H9 (cell line): Measurements from ENCODE around the gene LPCAT1. TPM values are rescaled to one million over a fixed set of nuclear protein-coding genes. Genes with fewer than 3 reads are reported as not detected.

Source experiments
- DNase-seq: peaks from one replicate; pipeline ENCODE4 v3.0.0-alpha.2; 2017
- H2AFZ ChIP-seq: one replicate; pipeline ENCODE4 v1.6.1; 2013; ENCODE audit warnings: mild to moderate bottlenecking, low read length, control low read depth, moderate library complexity
- H2AK5ac ChIP-seq: 2 replicates; pipeline ENCODE4 v1.6.1; 2013; ENCODE audit warnings: low read length, control low read depth, mixed read lengths; ENCODE audit not compliant: insufficient read length
- H2BK120ac ChIP-seq: one replicate; pipeline ENCODE4 v1.6.1; 2013; ENCODE audit warnings: low read depth, mild to moderate bottlenecking, low read length, control low read depth, inconsistent platforms; ENCODE audit not compliant: poor library complexity, severe bottlenecking
- H2BK12ac ChIP-seq: 2 replicates; pipeline ENCODE4 v1.6.1; 2013; ENCODE audit warnings: low read length, control low read depth, mixed read lengths, low read depth; ENCODE audit not compliant: insufficient read length
- H2BK15ac ChIP-seq: 2 replicates; pipeline ENCODE4 v1.6.1; 2013; ENCODE audit warnings: low read depth, low read length, control low read depth
- H2BK20ac ChIP-seq: one replicate; pipeline ENCODE4 v1.6.1; 2013; ENCODE audit warnings: low read depth, mild to moderate bottlenecking, low read length, control low read depth, inconsistent platforms; ENCODE audit not compliant: poor library complexity, severe bottlenecking
- H2BK5ac ChIP-seq: 2 replicates; pipeline ENCODE4 v1.6.1; 2013; ENCODE audit warnings: low read length, control low read depth, mixed read lengths; ENCODE audit not compliant: insufficient read length
- H3K14ac ChIP-seq: 2 replicates; pipeline ENCODE4 v1.6.1; 2013; ENCODE audit warnings: low read length, control low read depth; ENCODE audit not compliant: insufficient read depth
- H3K18ac ChIP-seq: 2 replicates; pipeline ENCODE4 v1.6.1; 2013; ENCODE audit warnings: low read depth, mild to moderate bottlenecking, mixed read lengths, low read length, control low read depth; ENCODE audit not compliant: insufficient read length
- H3K23ac ChIP-seq: 2 replicates; pipeline ENCODE4 v1.6.1; 2013; ENCODE audit warnings: low read length, control low read depth, mixed read lengths, low read depth; ENCODE audit not compliant: insufficient read length
- H3K23me2 ChIP-seq: 2 replicates; pipeline ENCODE4 v1.6.1; 2013; ENCODE audit warnings: low read depth, mild to moderate bottlenecking, mixed read lengths, low read length, control low read depth; ENCODE audit not compliant: insufficient read length, poor library complexity, severe bottlenecking
- H3K27ac ChIP-seq: 2 replicates; pipeline ENCODE4 v1.5.1; 2013; ENCODE audit warnings: low read length, control low read depth, mixed read lengths, low read depth; ENCODE audit not compliant: insufficient read length
- H3K27me3 ChIP-seq: 2 replicates; pipeline ENCODE4 v1.6.1; 2013; ENCODE audit warnings: low read length, control low read depth, inconsistent platforms; ENCODE audit not compliant: insufficient read depth
- H3K4ac ChIP-seq: 2 replicates; pipeline ENCODE4 v1.6.1; 2013; ENCODE audit warnings: low read depth, mild to moderate bottlenecking, control low read depth, inconsistent platforms, low read length, moderate library complexity
- H3K4me1 ChIP-seq: 2 replicates; pipeline ENCODE4 v1.6.1; 2013; ENCODE audit warnings: low read length, control low read depth, inconsistent platforms; ENCODE audit not compliant: insufficient read depth
- H3K4me2 ChIP-seq: 2 replicates; pipeline ENCODE4 v1.6.1; 2013; ENCODE audit warnings: low read length, control low read depth, mixed read lengths; ENCODE audit not compliant: insufficient read length, insufficient read depth
- H3K56ac ChIP-seq: 2 replicates; pipeline ENCODE4 v1.6.1; 2013; ENCODE audit warnings: low read depth, mild to moderate bottlenecking, mixed read lengths, low read length, control low read depth; ENCODE audit not compliant: insufficient read length
- H3K79me1 ChIP-seq: 2 replicates; pipeline ENCODE4 v1.6.1; 2013; ENCODE audit warnings: low read depth, mild to moderate bottlenecking, moderate library complexity, low read length, control low read depth, inconsistent platforms; ENCODE audit not compliant: insufficient read depth, poor library complexity, severe bottlenecking
- H3K79me2 ChIP-seq: 2 replicates; pipeline ENCODE4 v1.6.1; 2013; ENCODE audit warnings: low read length, control low read depth, inconsistent platforms; ENCODE audit not compliant: insufficient read depth
- H3K9ac ChIP-seq: 2 replicates; pipeline ENCODE4 v1.6.1; 2013; ENCODE audit warnings: low read length, control low read depth, mixed read lengths; ENCODE audit not compliant: insufficient read length; ENCODE audit errors: extremely low read depth
- H3K9me3 ChIP-seq: one replicate; pipeline ENCODE4 v1.6.1; 2013; ENCODE audit warnings: low read depth, low read length, inconsistent platforms; ENCODE audit not compliant: control insufficient read depth
- H3T11ph ChIP-seq: one replicate; pipeline ENCODE4 v1.6.1; 2013; ENCODE audit warnings: mild to moderate bottlenecking, low read length, control low read depth, inconsistent platforms
- H4K20me1 ChIP-seq: one replicate; pipeline ENCODE4 v1.6.1; 2013; ENCODE audit not compliant: control insufficient read depth, insufficient read length, insufficient read depth
- H4K5ac ChIP-seq: 2 replicates; pipeline ENCODE4 v1.6.1; 2013; ENCODE audit warnings: low read depth, mild to moderate bottlenecking, mixed read lengths, low read length, control low read depth; ENCODE audit not compliant: insufficient read length
- H4K8ac ChIP-seq: replicated peaks from 2 replicates; pipeline ENCODE4 v1.6.1; 2013; ENCODE audit warnings: low read length, control low read depth, mixed read lengths, low read depth; ENCODE audit not compliant: insufficient read length
- H4K91ac ChIP-seq: 2 replicates; pipeline ENCODE4 v1.6.1; 2013; ENCODE audit warnings: low read depth, mild to moderate bottlenecking, moderate library complexity, mixed read lengths, low read length, control low read depth; ENCODE audit not compliant: insufficient read length
- H3K27ac Mint-ChIP-seq, 3 experiments: 2 replicates in 2 of 3; 3 replicates in 1 of 3; pipeline ENCODE4 v1.8.0; 2020 to 2021; ENCODE audit warnings: mixed read lengths in 3 of 3, mild to moderate bottlenecking in 1 of 3, moderate library complexity in 1 of 3
- H3K27me3 Mint-ChIP-seq: 2 replicates; pipeline ENCODE4 v1.8.0; 2021; ENCODE audit warnings: low read depth, mild to moderate bottlenecking, moderate library complexity, mixed read lengths
- H3K36me3 Mint-ChIP-seq, 3 experiments: 2 replicates in 2 of 3; 3 replicates in 1 of 3; pipeline ENCODE4 v1.8.0; 2020 to 2021; ENCODE audit warnings: low read depth in 3 of 3, mixed read lengths in 3 of 3; ENCODE audit not compliant: insufficient read depth in 1 of 3
- H3K4me1 Mint-ChIP-seq, 2 experiments: 2 replicates each; pipeline ENCODE4 v1.8.0; 2020; ENCODE audit warnings: mixed read lengths in 2 of 2
- H3K4me3 Mint-ChIP-seq, 2 experiments: 2 replicates in 1 of 2; 3 replicates in 1 of 2; pipeline ENCODE4 v1.8.0; 2020 to 2021; ENCODE audit warnings: mild to moderate bottlenecking in 2 of 2, mixed read lengths in 2 of 2, moderate library complexity in 1 of 2
- H3K9me3 Mint-ChIP-seq, 2 experiments: 2 replicates in 1 of 2; 3 replicates in 1 of 2; pipeline ENCODE4 v1.8.0; 2020; ENCODE audit warnings: mild to moderate bottlenecking in 2 of 2, mixed read lengths in 2 of 2, moderate library complexity in 1 of 2
- CTCF ChIP-seq: fragments of 200-600 bp; sonication (generic); conservative IDR thresholded peaks from 3 replicates; pipeline ENCODE4 v1.8.0; 2021; ENCODE audit warnings: antibody characterized with exemption, mild to moderate bottlenecking
- WGBS: extraction: QIAGEN DNeasy Blood & Tissue Kit; methylation state at CpG from one replicate; pipeline ENCODE4 v1.1.7; 2013; ENCODE audit warnings: missing lambda C conversion rate, low lambda C conversion rate, mixed read lengths; ENCODE audit not compliant: insufficient read length; ENCODE audit errors: extremely low coverage; 5-methylcytosine and 5-hydroxymethylcytosine counted together
- total RNA-seq: library from RNA; stranded (reverse); gene quantifications from 2 replicates; pipeline ENCODE4 v1.2.1, GENCODE V29; 2021

Gene LPCAT1
- total RNA-seq, 1 experiment from 2014 or later = 231 TPM

GRCh38 chr5:1548702-1549474 lies 25.1 kb upstream of the LPCAT1 start:
- Histone ChIP-seq H4K91ac (no peak overlapping the region), H3K9me3 (no peaks in the 10 kb centered on the region), H2BK120ac (no peak overlapping the region), H2AFZ (no peak overlapping the region), H4K8ac (no peak overlapping the region), H3K9ac (no peak overlapping the region), H3K79me2 (no peaks in the 10 kb centered on the region), H2AK5ac (no peak overlapping the region), H3K14ac (no peak overlapping the region), H3K56ac (no peak overlapping the region), H3T11ph (no peak overlapping the region), H3K4ac (no peak overlapping the region), H3K4me2 (no peak overlapping the region), H3K4me1 (no peaks in the 10 kb centered on the region), H4K20me1 (no peaks in the 10 kb centered on the region), H2BK12ac (no peak overlapping the region), H3K23me2 (no peaks in the 10 kb centered on the region), H3K27ac (no peak overlapping the region), H3K18ac (no peak overlapping the region), H3K23ac (no peak overlapping the region), H3K27me3 (no peaks in the 10 kb centered on the region), H2BK20ac (no peak overlapping the region), H2BK5ac (no peak overlapping the region), H2BK15ac (no peak overlapping the region), H4K5ac (no peak overlapping the region), H3K79me1 (no peaks in the 10 kb centered on the region)
- no CpG with 5 or more reads among the region's 33 CpGs for WGBS
- Mint-ChIP-seq H3K9me3 (peaks cover 0 to 2% of the 10 kb centered on the region in 2 experiments; a peak in 2 of 5 replicates), H3K4me3 (no peak overlapping the region), H3K27ac (no peak overlapping the region), H3K4me1 (peaks cover 4 to 6% of the 10 kb centered on the region in 2 experiments; a peak in 2 of 4 replicates), H3K36me3 (no peaks in the 10 kb centered on the region), H3K27me3 (peaks cover 15% of the 10 kb centered on the region)
- DNase-seq = no peak
- TF ChIP-seq CTCF = no peak
